Measurements from ENCODE around the gene RSPRY1.

- TF ChIP-seq, protein P1, sequence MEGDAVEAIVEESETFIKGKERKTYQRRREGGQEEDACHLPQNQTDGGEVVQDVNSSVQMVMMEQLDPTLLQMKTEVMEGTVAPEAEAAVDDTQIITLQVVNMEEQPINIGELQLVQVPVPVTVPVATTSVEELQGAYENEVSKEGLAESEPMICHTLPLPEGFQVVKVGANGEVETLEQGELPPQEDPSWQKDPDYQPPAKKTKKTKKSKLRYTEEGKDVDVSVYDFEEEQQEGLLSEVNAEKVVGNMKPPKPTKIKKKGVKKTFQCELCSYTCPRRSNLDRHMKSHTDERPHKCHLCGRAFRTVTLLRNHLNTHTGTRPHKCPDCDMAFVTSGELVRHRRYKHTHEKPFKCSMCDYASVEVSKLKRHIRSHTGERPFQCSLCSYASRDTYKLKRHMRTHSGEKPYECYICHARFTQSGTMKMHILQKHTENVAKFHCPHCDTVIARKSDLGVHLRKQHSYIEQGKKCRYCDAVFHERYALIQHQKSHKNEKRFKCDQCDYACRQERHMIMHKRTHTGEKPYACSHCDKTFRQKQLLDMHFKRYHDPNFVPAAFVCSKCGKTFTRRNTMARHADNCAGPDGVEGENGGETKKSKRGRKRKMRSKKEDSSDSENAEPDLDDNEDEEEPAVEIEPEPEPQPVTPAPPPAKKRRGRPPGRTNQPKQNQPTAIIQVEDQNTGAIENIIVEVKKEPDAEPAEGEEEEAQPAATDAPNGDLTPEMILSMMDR (IDR thresholded peaks at IDR 0.05) = no peak
- no peak for TF ChIP-seq POLR2A (IDR thresholded peaks at IDR 0.05)
These were observed 23.7 kb downstream of the RSPRY1 start for GRCh38 chr16:57209780-57210179.

All from right lobe of liver (tissue), 4 donors.